A549 (cell line): ENCODE results near the gene SNTA1.

ENCODE experiments used
- BHLHE40 ChIP-seq: IDR thresholded peaks from 2 replicates; pipeline ENCODE4 v1.6.1; 2012; ENCODE audit warnings: low read depth, low read length, inconsistent platforms
- CTCF ChIP-seq: fragments of >200 bp; sonication (Bioruptor Twin); formaldehyde crosslinking; IDR thresholded peaks from 3 replicates; pipeline ENCODE4 v1.5.1; 2016
- HMGXB4 ChIP-seq: fragments of 250-450 bp; sonication (Bioruptor Pico); IDR thresholded peaks from 2 replicates; pipeline ENCODE4 v1.5.0; 2021; ENCODE audit warnings: mild to moderate bottlenecking, moderate library complexity, borderline replicate concordance
- HOXA7 ChIP-seq: fragments of 250-450 bp; sonication (Bioruptor Pico); IDR thresholded peaks from 2 replicates; pipeline ENCODE4 v1.5.0; 2020; ENCODE audit warnings: mild to moderate bottlenecking, moderate library complexity
- JUN ChIP-seq, 2 experiments: fragments of >200 bp; sonication (Bioruptor Twin); formaldehyde crosslinking; IDR thresholded peaks; 2 replicates in 1 of 2; 3 replicates in 1 of 2; pipeline ENCODE4 v1.6.1; 2016 to 2017
- KDM5A ChIP-seq: fragments of 200-600 bp; sonication (generic); IDR thresholded peaks from 2 replicates; pipeline ENCODE4 v1.6.1; 2016; ENCODE audit warnings: antibody characterized with exemption, mild to moderate bottlenecking
- MAFK ChIP-seq: fragments of 450-650 bp; IDR thresholded peaks from 2 replicates; pipeline ENCODE4 v1.6.1; 2014; ENCODE audit not compliant: partially characterized antibody
- MYC ChIP-seq: IDR thresholded peaks from 2 replicates; pipeline ENCODE4 v1.6.1; 2012; ENCODE audit warnings: mild to moderate bottlenecking, inconsistent platforms, low read length, improper control_type of control experiment, borderline replicate concordance
- PBX3 ChIP-seq: IDR thresholded peaks from 2 replicates; pipeline ENCODE4 v1.6.1; 2012
- PHF8 ChIP-seq: fragments of 200-600 bp; sonication (generic); IDR thresholded peaks from 2 replicates; pipeline ENCODE4 v1.6.1; 2016; ENCODE audit warnings: low read depth, mild to moderate bottlenecking, antibody characterized with exemption, moderate library complexity, borderline replicate concordance
- POLR2A ChIP-seq: IDR thresholded peaks from 2 replicates; pipeline ENCODE4 v1.6.1; 2012; ENCODE audit warnings: mild to moderate bottlenecking, low read length
- SMC3 ChIP-seq: fragments of >200 bp; sonication (Bioruptor Twin); formaldehyde crosslinking; IDR thresholded peaks from 3 replicates; pipeline ENCODE4 v1.6.1; 2018; ENCODE audit warnings: inconsistent platforms

GRCh38 chr20:33482581-33482980 lies 39.0 kb upstream of the SNTA1 start:
- TF ChIP-seq PHF8 (no peak), MAFK (no peak), POLR2A (no peak), SMC3 (no peak), CTCF (no peak), HOXA7 (no peak), MYC (no peak), PBX3 (no peak), JUN (IDR thresholded peaks at IDR 0.05) (no peak), BHLHE40 (no peak), KDM5A (no peak), HMGXB4 (no peak)
